HEK293 (cell line): ENCODE measurements around the gene TMEM123.
"Not testable (repeated sequence)": the region's sequence is repeated elsewhere in the genome, so short reads cannot be mapped to it uniquely, and the experiment has no call there.

Source experiments
- CTCF ChIA-PET: fragments of 350-600 bp; formaldehyde crosslinking; extraction: SDS; loops from one replicate; lab custom pipeline; 2021; ENCODE audit warnings: antibody characterized with exemption; lab: Yijun Ruan, JAX
- POLR2A ChIA-PET: fragments of 300-600 bp; formaldehyde crosslinking; extraction: SDS; loops from one replicate; lab custom pipeline; 2020; ENCODE audit warnings: antibody characterized with exemption, inconsistent platforms; lab: Yijun Ruan, JAX
- H3K27ac ChIP-seq: fragments of 200-500 bp; sonication (Bioruptor generic); 2 replicates; pipeline ENCODE4 v1.5.1; 2014; ENCODE audit warnings: low read depth, low read length, control low read depth, inconsistent platforms; ENCODE audit errors: extremely low read depth
- H3K36me3 ChIP-seq, 2 experiments: fragments of 200-500 bp in 1 of 2; sonication (Bioruptor generic) in 1 of 2; 1 replicate in 1 of 2; 2 replicates in 1 of 2; pipeline ENCODE4 v1.5.1; 2014 to 2017; ENCODE audit warnings: inconsistent platforms in 2 of 2, low read length in 2 of 2; ENCODE audit not compliant: control insufficient read depth in 2 of 2, insufficient read depth in 1 of 2
- H3K4me1 ChIP-seq: fragments of 200-500 bp; sonication (Bioruptor generic); 2 replicates; pipeline ENCODE4 v1.5.1; 2014; ENCODE audit warnings: mild to moderate bottlenecking, low read length, inconsistent platforms; ENCODE audit not compliant: control insufficient read depth, insufficient read depth
- H3K4me3 ChIP-seq: 2 replicates; pipeline ENCODE4 v1.5.1; 2011; ENCODE audit warnings: low read depth, mild to moderate bottlenecking, control low read depth, low read length, moderate library complexity
- H3K9me3 ChIP-seq: fragments of 200-500 bp; sonication (Bioruptor generic); 2 replicates; pipeline ENCODE4 v1.5.1; 2014; ENCODE audit warnings: low read depth, low read length, inconsistent platforms; ENCODE audit not compliant: control insufficient read depth, insufficient read depth
- KLF1 ChIP-seq: fragments of 450-650 bp; formaldehyde crosslinking; IDR thresholded peaks from 2 replicates; pipeline ENCODE4 v1.5.1; 2016; ENCODE audit warnings: missing biosample characterization, missing genetic modification characterization
- ZFP37 ChIP-seq: fragments of 450-650 bp; formaldehyde crosslinking; IDR thresholded peaks from 2 replicates; pipeline ENCODE4 v1.5.1; 2016; ENCODE audit warnings: missing biosample characterization, missing genetic modification characterization
- ZNF146 ChIP-seq: fragments of 450-650 bp; formaldehyde crosslinking; IDR thresholded peaks from 2 replicates; pipeline ENCODE4 v1.5.1; 2016; ENCODE audit warnings: missing biosample characterization, missing genetic modification characterization
- ZNF324 ChIP-seq: fragments of 450-650 bp; formaldehyde crosslinking; IDR thresholded peaks from 2 replicates; pipeline ENCODE4 v1.5.1; 2016; ENCODE audit warnings: missing biosample characterization, missing genetic modification characterization
- ZNF416 ChIP-seq: fragments of 450-650 bp; formaldehyde crosslinking; IDR thresholded peaks from 2 replicates; pipeline ENCODE4 v1.5.1; 2016; ENCODE audit warnings: missing biosample characterization, missing genetic modification characterization
- ZNF501 ChIP-seq: fragments of 450-650 bp; formaldehyde crosslinking; IDR thresholded peaks from 2 replicates; pipeline ENCODE4 v1.5.1; 2016; ENCODE audit warnings: missing biosample characterization, missing genetic modification characterization
- ZNF529 ChIP-seq: fragments of 450-650 bp; formaldehyde crosslinking; IDR thresholded peaks from 2 replicates; pipeline ENCODE4 v1.5.1; 2017; ENCODE audit warnings: missing genetic modification characterization, missing biosample characterization; ENCODE audit not compliant: insufficient replicate concordance
- TF ChIP-seq, protein P1 (sequence below): fragments of 450-650 bp; formaldehyde crosslinking; IDR thresholded peaks from 2 replicates; pipeline ENCODE4 v1.5.1; 2016; ENCODE audit warnings: missing biosample characterization, missing genetic modification characterization, borderline replicate concordance

The TMEM123 gene

DNA sequence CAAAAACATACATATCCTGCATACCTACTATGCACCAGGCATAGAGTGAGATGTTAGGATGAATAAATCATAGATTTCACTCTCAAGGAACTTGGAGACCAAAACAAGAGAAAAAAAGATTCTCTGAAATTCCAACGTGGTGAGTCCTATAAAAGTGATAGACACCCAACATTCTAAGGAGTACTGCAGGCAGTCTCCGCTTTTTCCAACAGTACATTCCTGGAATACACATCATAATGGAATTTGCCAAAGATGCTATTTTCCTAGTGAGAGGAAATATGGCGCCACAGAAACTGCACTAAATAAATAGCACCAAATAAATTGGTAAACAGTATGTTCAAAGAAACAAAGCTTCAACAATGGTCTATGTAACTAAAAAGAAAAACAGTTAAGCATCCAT, 6.0 kb downstream of the TMEM123 start (continued):
- TF ChIP-seq ZNF529 (tag by site-specific recombination), result no peak

DNA sequence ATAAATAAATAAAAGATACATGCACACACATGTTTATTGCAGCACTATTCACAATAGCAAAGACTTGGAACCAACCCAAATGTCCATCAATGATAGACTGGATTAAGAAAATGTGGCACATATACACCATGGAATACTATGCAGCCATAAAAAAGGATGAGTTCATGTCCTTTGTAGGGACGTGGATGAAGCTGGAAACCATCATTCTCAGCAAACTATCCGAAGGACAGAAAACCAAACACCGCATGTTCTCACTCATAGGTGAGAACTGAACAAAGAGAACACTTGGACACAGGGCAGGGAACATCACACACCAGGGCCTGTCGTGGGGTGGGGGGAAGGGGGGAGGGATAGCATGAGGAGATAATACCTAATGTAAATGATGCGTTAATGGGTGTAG, 7.9 kb downstream of the TMEM123 start:
- H3K4me1 ChIP-seq, CTCF ChIA-PET, H3K4me3 ChIP-seq, H3K9me3 ChIP-seq, POLR2A ChIA-PET, H3K27ac ChIP-seq: not testable (repeated sequence)
- peaks cover 0 to 33% of the 10 kb centered on the region in 2 experiments; a peak in 1 of 3 replicates for H3K36me3 ChIP-seq
- TF ChIP-seq ZNF146, result peak; percentile 62

GRCh38 chr11:102444142-102444541, 8.4 kb downstream of the TMEM123 start:
- CTCF ChIA-PET, H3K4me3 ChIP-seq, POLR2A ChIA-PET, H3K9me3 ChIP-seq, H3K27ac ChIP-seq, H3K4me1 ChIP-seq: not testable (repeated sequence)
- H3K36me3 ChIP-seq, result peaks cover 0 to 33% of the 10 kb centered on the region in 2 experiments; a peak in 1 of 3 replicates
- peak; percentile 66 for TF ChIP-seq ZNF146

- H3K4me3 ChIP-seq, POLR2A ChIA-PET, H3K4me1 ChIP-seq, H3K9me3 ChIP-seq, H3K27ac ChIP-seq: not testable (repeated sequence)
- CTCF ChIA-PET, result interaction anchor here (0.6 to 1.0 kb wide), 2 partner anchors 10 to 48 kb away, joined by 3 read pairs; no protein-coding TSS in a partner anchor
- H3K36me3 ChIP-seq, result peaks cover 0 to 26% of the 10 kb centered on the region in 2 experiments; a peak in 1 of 3 replicates
These were observed 13.6 kb downstream of the TMEM123 start for GRCh38 chr11:102439063-102439363.

DNA sequence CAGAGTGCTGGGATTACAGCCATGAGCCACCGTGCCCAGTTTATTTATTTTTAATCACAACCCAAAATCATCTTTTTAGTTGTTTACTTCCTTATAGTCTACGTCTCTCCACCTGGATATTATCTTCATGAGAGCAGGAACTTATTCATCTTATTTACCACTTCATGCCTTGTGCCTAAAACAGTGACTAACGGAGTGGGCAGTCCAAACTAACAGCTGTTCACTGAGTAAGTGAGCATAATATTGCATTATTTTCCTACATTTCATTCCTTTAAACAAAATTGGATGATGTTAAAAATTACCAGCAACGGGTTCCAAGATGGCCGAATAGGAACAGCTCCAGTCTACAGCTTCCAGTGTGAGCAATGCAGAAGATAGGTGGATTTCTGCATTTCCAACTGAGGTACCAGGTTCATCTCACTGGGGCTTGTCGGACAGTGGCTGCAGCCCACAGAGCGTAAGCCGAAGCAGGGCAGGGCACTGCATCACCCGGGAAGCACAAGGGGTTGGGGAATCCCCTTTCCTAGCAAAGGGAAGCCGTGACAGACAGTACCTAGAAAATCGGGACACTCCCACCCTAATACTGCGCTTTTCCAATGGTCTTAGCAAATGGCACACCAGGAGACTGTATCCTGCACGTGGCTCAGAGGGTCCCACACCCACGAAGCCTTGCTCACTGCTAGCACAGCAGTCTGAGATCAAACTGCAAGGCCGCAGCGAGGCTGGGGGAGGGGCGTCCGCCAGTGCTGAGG, 14.1 kb downstream of the TMEM123 start:
- H3K27ac ChIP-seq, result no peak overlapping the region
- H3K9me3 ChIP-seq, result no peaks in the 10 kb centered on the region
- TF ChIP-seq ZNF501 (tag by site-specific recombination), result no peak
- TF ChIP-seq KLF1 (tag by site-specific recombination), result 0 out of 2 replicates have a peak, but pooled peaks have one; percentile 12
- TF ChIP-seq, protein P1, sequence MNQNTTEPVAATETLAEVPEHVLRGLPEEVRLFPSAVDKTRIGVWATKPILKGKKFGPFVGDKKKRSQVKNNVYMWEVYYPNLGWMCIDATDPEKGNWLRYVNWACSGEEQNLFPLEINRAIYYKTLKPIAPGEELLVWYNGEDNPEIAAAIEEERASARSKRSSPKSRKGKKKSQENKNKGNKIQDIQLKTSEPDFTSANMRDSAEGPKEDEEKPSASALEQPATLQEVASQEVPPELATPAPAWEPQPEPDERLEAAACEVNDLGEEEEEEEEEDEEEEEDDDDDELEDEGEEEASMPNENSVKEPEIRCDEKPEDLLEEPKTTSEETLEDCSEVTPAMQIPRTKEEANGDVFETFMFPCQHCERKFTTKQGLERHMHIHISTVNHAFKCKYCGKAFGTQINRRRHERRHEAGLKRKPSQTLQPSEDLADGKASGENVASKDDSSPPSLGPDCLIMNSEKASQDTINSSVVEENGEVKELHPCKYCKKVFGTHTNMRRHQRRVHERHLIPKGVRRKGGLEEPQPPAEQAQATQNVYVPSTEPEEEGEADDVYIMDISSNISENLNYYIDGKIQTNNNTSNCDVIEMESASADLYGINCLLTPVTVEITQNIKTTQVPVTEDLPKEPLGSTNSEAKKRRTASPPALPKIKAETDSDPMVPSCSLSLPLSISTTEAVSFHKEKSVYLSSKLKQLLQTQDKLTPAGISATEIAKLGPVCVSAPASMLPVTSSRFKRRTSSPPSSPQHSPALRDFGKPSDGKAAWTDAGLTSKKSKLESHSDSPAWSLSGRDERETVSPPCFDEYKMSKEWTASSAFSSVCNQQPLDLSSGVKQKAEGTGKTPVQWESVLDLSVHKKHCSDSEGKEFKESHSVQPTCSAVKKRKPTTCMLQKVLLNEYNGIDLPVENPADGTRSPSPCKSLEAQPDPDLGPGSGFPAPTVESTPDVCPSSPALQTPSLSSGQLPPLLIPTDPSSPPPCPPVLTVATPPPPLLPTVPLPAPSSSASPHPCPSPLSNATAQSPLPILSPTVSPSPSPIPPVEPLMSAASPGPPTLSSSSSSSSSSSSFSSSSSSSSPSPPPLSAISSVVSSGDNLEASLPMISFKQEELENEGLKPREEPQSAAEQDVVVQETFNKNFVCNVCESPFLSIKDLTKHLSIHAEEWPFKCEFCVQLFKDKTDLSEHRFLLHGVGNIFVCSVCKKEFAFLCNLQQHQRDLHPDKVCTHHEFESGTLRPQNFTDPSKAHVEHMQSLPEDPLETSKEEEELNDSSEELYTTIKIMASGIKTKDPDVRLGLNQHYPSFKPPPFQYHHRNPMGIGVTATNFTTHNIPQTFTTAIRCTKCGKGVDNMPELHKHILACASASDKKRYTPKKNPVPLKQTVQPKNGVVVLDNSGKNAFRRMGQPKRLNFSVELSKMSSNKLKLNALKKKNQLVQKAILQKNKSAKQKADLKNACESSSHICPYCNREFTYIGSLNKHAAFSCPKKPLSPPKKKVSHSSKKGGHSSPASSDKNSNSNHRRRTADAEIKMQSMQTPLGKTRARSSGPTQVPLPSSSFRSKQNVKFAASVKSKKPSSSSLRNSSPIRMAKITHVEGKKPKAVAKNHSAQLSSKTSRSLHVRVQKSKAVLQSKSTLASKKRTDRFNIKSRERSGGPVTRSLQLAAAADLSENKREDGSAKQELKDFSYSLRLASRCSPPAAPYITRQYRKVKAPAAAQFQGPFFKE, result no peak
- H3K4me3 ChIP-seq, result no peak overlapping the region
- peaks cover 0 to 25% of the 10 kb centered on the region in 2 experiments; a peak in 1 of 3 replicates for H3K36me3 ChIP-seq
- ChIA-PET CTCF (interaction anchor here (0.6 to 1.0 kb wide), 2 partner anchors 10 to 48 kb away, joined by 3 read pairs; no protein-coding TSS in a partner anchor), POLR2A (no interaction called here)
- H3K4me1 ChIP-seq, result no peaks in the 10 kb centered on the region; the same call in 1 of the 2 replicates

DNA sequence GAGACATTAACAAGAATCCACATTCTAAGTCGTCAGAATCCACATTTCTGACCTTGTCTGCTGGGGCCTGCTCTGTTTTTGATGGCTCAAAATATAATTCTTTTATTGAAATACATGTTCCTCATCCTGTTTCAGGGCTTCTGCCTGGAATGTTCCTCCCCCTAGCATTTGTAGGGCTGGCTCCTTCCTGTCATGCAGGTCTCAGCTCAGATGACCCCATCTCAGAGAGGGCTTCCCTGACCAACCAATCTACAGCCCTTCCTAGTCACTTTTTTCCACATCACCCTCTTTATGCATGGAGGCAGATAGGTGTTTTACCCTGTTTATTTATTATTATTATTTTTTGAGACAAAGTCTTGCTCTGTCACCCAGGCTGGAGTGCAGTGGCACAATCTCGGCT, 14.8 kb downstream of the TMEM123 start:
- Histone ChIP-seq H3K4me1 (no peaks in the 10 kb centered on the region; the same call in 1 of the 2 replicates), H3K27ac (no peak overlapping the region)

More for the DNA sequence above, 14.8 kb downstream of the TMEM123 start:
- POLR2A ChIA-PET, result no interaction called here
- peaks cover 0 to 30% of the 10 kb centered on the region in 2 experiments; a peak in 1 of 3 replicates for H3K36me3 ChIP-seq
- H3K4me3 ChIP-seq, result no peak overlapping the region
- TF ChIP-seq ZNF416 (tag by site-specific recombination) (no peak), ZFP37 (tag by site-specific recombination) (no peak), ZNF324 (tag by site-specific recombination) (no peak)
- CTCF ChIA-PET, result no interaction called here
- no peaks in the 10 kb centered on the region for H3K9me3 ChIP-seq
